HepG2 (cell line): ENCODE measurements around the gene TIMM17B. TPM values are rescaled to one million over a fixed set of nuclear protein-coding genes. Genes with fewer than 3 reads are reported as not detected.

Experiments
- ATAC-seq: fragments of 200-7000 bp; cut with Tn5 transposase; 3 replicates; pipeline ENCODE4 v1.9.1; 2020; ENCODE audit warnings: mild to moderate bottlenecking, moderate library complexity
- BruUV-seq: library from RNA; stranded (reverse); fragments of 400-500 nt; replicated peaks from 2 replicates; lab custom pipeline; 2021; lab: Mats Ljungman, UMichigan
- CTCF ChIA-PET: fragments of 300-600 bp; formaldehyde crosslinking; extraction: SDS; loops from one replicate; lab custom pipeline; 2021; ENCODE audit warnings: low total read pairs, inconsistent platforms, low intra/inter-chr PET ratio; lab: Yijun Ruan, JAX
- POLR2A ChIA-PET: fragments of 350-600 bp; sonication (Branson Sonifier 250); formaldehyde crosslinking; loops from one replicate; lab custom pipeline; 2020; ENCODE audit warnings: antibody characterized with exemption, inconsistent platforms; lab: Yijun Ruan, JAX
- DNase-seq: peaks from one replicate; pipeline ENCODE4 v3.0.0-alpha.2; 2015; ENCODE audit warnings: low spot score
- FAIRE-seq: peaks from 3 replicates; lab custom pipeline; 2011; peaks lifted over from hg19 to GRCh38; lab: Jason Lieb, UNC
- H2AFZ ChIP-seq: one replicate; pipeline ENCODE4 v1.6.1; 2011; ENCODE audit warnings: low read length, inconsistent platforms
- H3K27ac ChIP-seq: fragments of 300-600 bp; 3 replicates; pipeline ENCODE4 v1.8.0; 2011; ENCODE audit warnings: mixed run types, mild to moderate bottlenecking, mixed read lengths, low read length, inconsistent platforms; ENCODE audit not compliant: insufficient read depth; ENCODE audit errors: extremely low read length
- H3K27me3 ChIP-seq, 2 experiments: fragments of 200-600 bp in 1 of 2; 2 replicates in 1 of 2; 3 replicates in 1 of 2; pipeline versions ENCODE4 v1.6.0 to v1.8.0; 2011; ENCODE audit warnings: low read length in 2 of 2, mild to moderate bottlenecking in 2 of 2, moderate library complexity in 2 of 2, inconsistent platforms in 1 of 2; ENCODE audit not compliant: insufficient read depth in 2 of 2, control insufficient read depth in 1 of 2
- H3K36me3 ChIP-seq, 2 experiments: fragments of 200-600 bp in 1 of 2; replicated peaks in 1 of 2; 2 replicates in 1 of 2; 3 replicates in 1 of 2; pipeline versions ENCODE4 v1.5.1 to v1.8.0; 2011; ENCODE audit warnings: low read length in 2 of 2, inconsistent platforms in 1 of 2; ENCODE audit not compliant: insufficient read depth in 2 of 2, control insufficient read depth in 1 of 2
- H3K4me1 ChIP-seq: 2 replicates; pipeline ENCODE4 v1.5.1; 2012; ENCODE audit warnings: low read length, inconsistent platforms; ENCODE audit not compliant: insufficient read depth
- H3K4me2 ChIP-seq: 2 replicates; pipeline ENCODE4 v1.6.0; 2011; ENCODE audit warnings: low read depth, low read length, inconsistent platforms
- H3K4me3 ChIP-seq, 3 experiments: fragments of 200-600 bp in 1 of 3; sonication (generic), shearing (Covaris generic) in 1 of 3; replicated peaks in 1 of 3; 2 replicates each; pipeline ENCODE4 v1.5.1; 2011 to 2016; ENCODE audit warnings: low read length in 3 of 3, inconsistent platforms in 2 of 3, low read depth in 2 of 3, mild to moderate bottlenecking in 2 of 3, control low read depth in 1 of 3, mixed read lengths in 1 of 3; ENCODE audit not compliant: insufficient read depth in 1 of 3
- H3K79me2 ChIP-seq: one replicate; pipeline ENCODE4 v1.6.1; 2011; ENCODE audit warnings: low read length, inconsistent platforms; ENCODE audit not compliant: insufficient read depth
- H3K9ac ChIP-seq: 2 replicates; pipeline ENCODE4 v1.6.0; 2011; ENCODE audit warnings: mild to moderate bottlenecking, low read depth, low read length, inconsistent platforms; ENCODE audit not compliant: insufficient read depth
- H3K9me3 ChIP-seq: 2 replicates; pipeline ENCODE4 v1.5.1; 2012; ENCODE audit warnings: mild to moderate bottlenecking, low read length
- H4K20me1 ChIP-seq: 2 replicates; pipeline ENCODE4 v1.6.0; 2011; ENCODE audit warnings: inconsistent platforms, mild to moderate bottlenecking, low read length, moderate library complexity; ENCODE audit not compliant: insufficient read depth
- BATF2 ChIP-seq: sonication (generic); formaldehyde crosslinking; IDR thresholded peaks from 2 replicates; pipeline ENCODE4 v1.8.0; 2022; ENCODE audit warnings: mild to moderate bottlenecking, missing genetic modification reagents, moderate library complexity
- CREB3 ChIP-seq: sonication (generic); formaldehyde crosslinking; IDR thresholded peaks from 2 replicates; pipeline ENCODE4 v1.5.0; 2020; ENCODE audit warnings: missing genetic modification reagents
- ERF ChIP-seq: IDR thresholded peaks from 2 replicates; pipeline ENCODE4 v1.6.1; 2018; ENCODE audit warnings: missing biosample characterization, missing genetic modification reagents
- ETV6 ChIP-seq: sonication (generic); formaldehyde crosslinking; conservative IDR thresholded peaks from 2 replicates; pipeline ENCODE4 v1.4.0; 2020; ENCODE audit warnings: missing genetic modification reagents
- GPBP1L1 ChIP-seq: sonication (generic); formaldehyde crosslinking; IDR thresholded peaks from 2 replicates; pipeline ENCODE4 v1.5.0; 2020; ENCODE audit warnings: mild to moderate bottlenecking, missing genetic modification reagents
- KDM4B ChIP-seq: sonication (generic); formaldehyde crosslinking; IDR thresholded peaks from 2 replicates; pipeline ENCODE4 v1.4.0; 2020; ENCODE audit warnings: missing genetic modification reagents
- PPARG ChIP-seq: conservative IDR thresholded peaks from 2 replicates; pipeline ENCODE4 v1.6.1; 2016; ENCODE audit warnings: missing biosample characterization, missing genetic modification reagents
- TCF7 ChIP-seq: sonication (generic); IDR thresholded peaks from 2 replicates; pipeline ENCODE4 v1.6.1; 2016; ENCODE audit warnings: antibody characterized with exemption, low read depth
- ZBTB3 ChIP-seq: sonication (generic); formaldehyde crosslinking; IDR thresholded peaks from 2 replicates; pipeline ENCODE4 v1.4.0; 2020; ENCODE audit warnings: low read depth, mild to moderate bottlenecking, moderate library complexity, missing genetic modification reagents, borderline replicate concordance
- ZBTB46 ChIP-seq: sonication (generic); formaldehyde crosslinking; IDR thresholded peaks from 2 replicates; pipeline ENCODE4 v1.4.0; 2020; ENCODE audit warnings: mild to moderate bottlenecking, missing genetic modification reagents, borderline replicate concordance
- ZNF274 ChIP-seq: sonication (generic); formaldehyde crosslinking; IDR thresholded peaks from 2 replicates; pipeline ENCODE4 v1.5.1; 2020; ENCODE audit warnings: mild to moderate bottlenecking, missing genetic modification reagents
- ZNF704 ChIP-seq: sonication (generic); formaldehyde crosslinking; IDR thresholded peaks from 2 replicates; pipeline ENCODE4 v1.8.1; 2023; ENCODE audit warnings: mild to moderate bottlenecking, inconsistent platforms, moderate library complexity, missing genetic modification reagents, borderline replicate concordance
- ZUFSP ChIP-seq: sonication (generic); formaldehyde crosslinking; IDR thresholded peaks from 2 replicates; pipeline ENCODE4 v1.9.0; 2021; ENCODE audit warnings: missing genetic modification reagents, mild to moderate bottlenecking, borderline replicate concordance
- WGBS: methylation state at CpG from one replicate; pipeline ENCODE4 v1.1.6; 2017; ENCODE audit warnings: low lambda C conversion rate; 5-methylcytosine and 5-hydroxymethylcytosine counted together
- in situ Hi-C: cut with HindIII; loops from 2 replicates; pipeline ENCODE4 v1.10.0; 2017; ENCODE audit warnings: low pct_unique_long_range_greater_than_20kb; ENCODE audit not compliant: extremely low pct_ligation_motif_present
- intact Hi-C: fragments of 100-400 bp; cut with micrococcal nuclease; formaldehyde crosslinking; loops from one replicate; pipeline ENCODE4 v1.10.0; 2022; ENCODE audit not compliant: unreplicated experiment
- polyA plus RNA-seq, 8 experiments: library from polyadenylated mRNA; depleted of rRNA in 3 of 8; stranded (reverse) in 7 of 8; unstranded in 1 of 8; fragments of >200 nt; fragmentation: Illumina TruSeq in 4 of 8; extraction: Trizol in 4 of 8; gene quantifications; 2 replicates each; pipeline versions ENCODE4 v1.2.1 to v1.2.3, GENCODE V29; 2011 to 2016; ENCODE audit warnings: low read depth in 4 of 8, missing spikeins in 1 of 8, mixed read lengths in 1 of 8; ENCODE audit not compliant: insufficient read depth in 1 of 8
- total RNA-seq, 5 experiments: library from RNA; depleted of rRNA; stranded (reverse); fragments of >200 nt; fragmentation: Illumina TruSeq; extraction: Trizol; gene quantifications; 2 replicates each; pipeline ENCODE4 v1.2.3, GENCODE V29; 2016; ENCODE audit warnings: low read depth in 1 of 5

TIMM17B gene
- total and polyA plus RNA-seq, 2 of the 13 experiments (the other 11 are each of a cell fraction or from before 2014, with no cell fraction given) = 56.0 to 72.5 TPM

GRCh38 chrX:48927123-48927522 is 29.6 kb upstream of the TIMM17B start (continued):
- no peak for TF ChIP-seq CREB3
- no peak for TF ChIP-seq ETV6 (CRISPR knock-in tag)

GRCh38 chrX:48924270-48924669 is 26.7 kb upstream of the TIMM17B start:
- peaks cover 5 to 19% of the 10 kb centered on the region in 2 experiments; a peak in 4 of 5 replicates for H3K36me3 ChIP-seq
- FAIRE-seq = no peak
- no peak overlapping the region for H3K4me2 ChIP-seq
- no peaks in the 10 kb centered on the region for H4K20me1 ChIP-seq
- H3K4me1 ChIP-seq = peaks cover 9% of the 10 kb centered on the region
- TF ChIP-seq ZNF274 (CRISPR knock-in tag) (no peak), PPARG (no peak), GPBP1L1 (no peak), ZNF704 (CRISPR knock-in tag) (no peak), ERF (CRISPR knock-in tag) (no peak), BATF2 (CRISPR knock-in tag) (no peak), ZUFSP (CRISPR knock-in tag) (no peak), ETV6 (CRISPR knock-in tag) (no peak), TCF7 (no peak), KDM4B (CRISPR knock-in tag) (no peak), ZBTB46 (no peak), ZBTB3 (CRISPR knock-in tag) (no peak)
- TF ChIP-seq, all 625 proteins: peak for 0
- DNase-seq (no peak), ATAC-seq (no peak)
- in situ Hi-C loops = no loop called here
- BruUV-seq = no TSS peak
- CTCF ChIA-PET = no interaction called here
- Histone ChIP-seq H3K9ac (no peak overlapping the region), H3K79me2 (no peaks in the 10 kb centered on the region), H3K27ac (no peak overlapping the region), H3K27me3 (no peaks in the 10 kb centered on the region), H2AFZ (no peak overlapping the region), H3K4me3 (no peak overlapping the region), H3K9me3 (no peaks in the 10 kb centered on the region)
- intact Hi-C loops = no loop called here
- WGBS = 94% methylated on average over 5 of the region's 5 CpGs
- POLR2A ChIA-PET = no interaction called here
